Caco-2 (cell line): ENCODE measurements around the gene ADAMTS2. TPM values are rescaled to one million over a fixed set of nuclear protein-coding genes. Genes with fewer than 3 reads are reported as not detected.

Experiments used
- BruUV-seq: library from RNA; stranded (reverse); fragments of 400-500 nt; replicated peaks from 2 replicates; lab custom pipeline; 2021; lab: Mats Ljungman, UMichigan
- CTCF ChIA-PET: fragments of 300-600 bp; sonication (Branson Sonifier 250); formaldehyde crosslinking; loops from one replicate; lab custom pipeline; 2022; ENCODE audit warnings: antibody characterized with exemption; lab: Charles Lee
- POLR2A ChIA-PET: fragments of 300-600 bp; sonication (Branson Sonifier 250); formaldehyde crosslinking; loops from one replicate; lab custom pipeline; 2022; ENCODE audit warnings: antibody characterized with exemption; lab: Charles Lee
- DNase-seq, 2 experiments: peaks; one replicate each; pipeline versions ENCODE4 v3.0.0 to v3.0.0-alpha.2; 2020 to 2022
- H3K27me3 ChIP-seq: replicated peaks from 2 replicates; pipeline ENCODE4 v1.6.0; 2011; ENCODE audit warnings: low read length; ENCODE audit not compliant: control insufficient read depth, insufficient read depth
- H3K36me3 ChIP-seq: 2 replicates; pipeline ENCODE4 v1.5.1; 2011; ENCODE audit warnings: low read length; ENCODE audit not compliant: control insufficient read depth, insufficient read depth
- H3K4me1 ChIP-seq: fragments of 250-450 bp; sonication (Bioruptor Pico); 2 replicates; pipeline ENCODE4 v1.5.1; 2020; ENCODE audit warnings: mild to moderate bottlenecking
- H3K4me3 ChIP-seq: 2 replicates; pipeline ENCODE4 v1.5.1; 2011; ENCODE audit warnings: low read depth, mild to moderate bottlenecking, control low read depth, low read length
- H3K9me3 ChIP-seq: fragments of 250-450 bp; sonication (Bioruptor Pico); 2 replicates; pipeline ENCODE4 v1.5.1; 2020; ENCODE audit warnings: mild to moderate bottlenecking, moderate library complexity
- H3K27ac Mint-ChIP-seq: one replicate; pipeline ENCODE4 v1.8.0; 2022; ENCODE audit warnings: mixed read lengths; ENCODE audit not compliant: unreplicated experiment
- H3K27me3 Mint-ChIP-seq: one replicate; pipeline ENCODE4 v1.8.0; 2022; ENCODE audit warnings: mixed read lengths; ENCODE audit not compliant: insufficient read depth, unreplicated experiment
- H3K36me3 Mint-ChIP-seq: one replicate; pipeline ENCODE4 v1.8.0; 2022; ENCODE audit warnings: mild to moderate bottlenecking, mixed read lengths; ENCODE audit not compliant: insufficient read depth, unreplicated experiment
- H3K4me1 Mint-ChIP-seq: one replicate; pipeline ENCODE4 v1.8.0; 2022; ENCODE audit warnings: low read depth, mixed read lengths; ENCODE audit not compliant: unreplicated experiment
- H3K4me3 Mint-ChIP-seq: one replicate; pipeline ENCODE4 v1.8.0; 2022; ENCODE audit warnings: mild to moderate bottlenecking, moderate library complexity, mixed read lengths; ENCODE audit not compliant: unreplicated experiment
- H3K9me3 Mint-ChIP-seq: one replicate; pipeline ENCODE4 v1.8.0; 2022; ENCODE audit warnings: mixed read lengths; ENCODE audit not compliant: unreplicated experiment
- intact Hi-C: fragments of 100-400 bp; cut with micrococcal nuclease; formaldehyde crosslinking; loops from one replicate; pipeline ENCODE4 v1.10.0; 2022; ENCODE audit not compliant: unreplicated experiment
- total RNA-seq: library from RNA; stranded (reverse); gene quantifications from 2 replicates; pipeline ENCODE4 v1.2.3, GENCODE V29; 2022
- TF ChIP-seq, protein P1 (sequence below), 2 experiments: fragments of 200-600 bp in 1 of 2; IDR thresholded peaks; 1 replicate in 1 of 2; 2 replicates in 1 of 2; pipeline versions ENCODE4 v1.5.1 to v1.8.0; 2011 to 2022; ENCODE audit warnings: antibody characterized with exemption in 1 of 2, control low read depth in 1 of 2, inconsistent platforms in 1 of 2, low read depth in 1 of 2, low read length in 1 of 2, mild to moderate bottlenecking in 1 of 2, moderate library complexity in 1 of 2; ENCODE audit not compliant: insufficient read depth in 1 of 2, severe bottlenecking in 1 of 2, unreplicated experiment in 1 of 2

The ADAMTS2 gene
- total RNA-seq, 1 experiment from 2014 or later, result 0.05 TPM

DNA sequence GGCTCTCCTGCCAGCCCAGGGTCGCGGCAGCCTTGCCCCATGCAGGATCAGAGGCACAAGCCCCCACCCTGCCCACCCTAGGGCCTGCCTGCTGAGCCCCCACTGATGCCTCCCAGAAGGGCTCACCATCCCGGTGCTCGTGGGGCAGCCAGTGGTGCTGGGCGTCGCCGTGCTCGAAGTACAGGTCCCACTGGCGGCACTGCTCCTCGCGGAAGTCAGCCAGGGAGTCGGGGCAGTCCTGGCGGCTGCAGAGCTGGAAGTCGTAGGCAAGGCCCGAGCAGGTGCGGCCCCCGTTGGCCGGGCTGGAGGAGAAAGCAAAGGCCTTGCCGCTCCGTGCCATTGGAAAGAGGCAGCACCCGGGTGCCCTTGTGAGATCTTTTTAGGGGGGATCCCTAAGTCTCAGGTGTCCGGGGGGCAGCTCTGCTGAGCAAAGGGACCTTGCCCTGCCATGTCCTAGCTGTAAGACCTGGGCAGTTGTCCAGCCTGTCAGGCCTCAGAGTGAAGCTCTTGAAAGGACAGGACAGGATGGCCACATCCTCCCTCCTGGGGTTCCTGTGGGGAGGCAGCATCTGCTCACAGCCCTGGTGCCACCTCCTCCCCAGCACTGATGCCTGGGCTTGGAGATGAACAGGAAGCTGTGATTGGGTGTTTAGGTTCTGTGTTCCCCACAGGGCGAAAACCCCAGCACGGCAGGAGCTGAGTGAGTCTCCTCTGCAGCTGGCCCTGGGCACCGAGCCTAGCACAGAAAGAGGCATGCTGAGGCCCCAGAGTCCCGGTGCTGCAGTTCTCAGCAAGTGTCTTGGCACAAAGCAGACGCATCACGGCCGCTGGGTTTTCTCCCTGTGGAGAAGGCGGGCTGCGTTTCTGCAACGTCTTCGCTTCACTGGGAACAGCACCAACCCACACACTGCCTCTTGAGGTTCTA lies 207.4 kb downstream of the ADAMTS2 start:
- Histone ChIP-seq H3K4me3 (no peak overlapping the region), H3K36me3 (no peaks in the 10 kb centered on the region), H3K27me3 (no peaks in the 10 kb centered on the region), H3K4me1 (no peaks in the 10 kb centered on the region), H3K9me3 (peaks cover 4% of the 10 kb centered on the region; the same call in 1 of the 2 replicates)
- H3K27ac Mint-ChIP-seq, result no peak overlapping the region
- H3K36me3 Mint-ChIP-seq, result no peaks in the 10 kb centered on the region
- BruUV-seq, result no TSS peak
- TF ChIP-seq, protein P1, sequence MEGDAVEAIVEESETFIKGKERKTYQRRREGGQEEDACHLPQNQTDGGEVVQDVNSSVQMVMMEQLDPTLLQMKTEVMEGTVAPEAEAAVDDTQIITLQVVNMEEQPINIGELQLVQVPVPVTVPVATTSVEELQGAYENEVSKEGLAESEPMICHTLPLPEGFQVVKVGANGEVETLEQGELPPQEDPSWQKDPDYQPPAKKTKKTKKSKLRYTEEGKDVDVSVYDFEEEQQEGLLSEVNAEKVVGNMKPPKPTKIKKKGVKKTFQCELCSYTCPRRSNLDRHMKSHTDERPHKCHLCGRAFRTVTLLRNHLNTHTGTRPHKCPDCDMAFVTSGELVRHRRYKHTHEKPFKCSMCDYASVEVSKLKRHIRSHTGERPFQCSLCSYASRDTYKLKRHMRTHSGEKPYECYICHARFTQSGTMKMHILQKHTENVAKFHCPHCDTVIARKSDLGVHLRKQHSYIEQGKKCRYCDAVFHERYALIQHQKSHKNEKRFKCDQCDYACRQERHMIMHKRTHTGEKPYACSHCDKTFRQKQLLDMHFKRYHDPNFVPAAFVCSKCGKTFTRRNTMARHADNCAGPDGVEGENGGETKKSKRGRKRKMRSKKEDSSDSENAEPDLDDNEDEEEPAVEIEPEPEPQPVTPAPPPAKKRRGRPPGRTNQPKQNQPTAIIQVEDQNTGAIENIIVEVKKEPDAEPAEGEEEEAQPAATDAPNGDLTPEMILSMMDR (IDR thresholded peaks at IDR 0.05; ENCODE audit: insufficient read depth in 1 of 2, low read depth in 1 of 2, low read length in 1 of 2, severe bottlenecking in 1 of 2, unreplicated experiment in 1 of 2), result no peak
- peaks cover 10% of the 10 kb centered on the region for H3K9me3 Mint-ChIP-seq
- H3K4me1 Mint-ChIP-seq, result no peaks in the 10 kb centered on the region
- POLR2A ChIA-PET, result no interaction called here
- intact Hi-C loops, result no loop called here
- DNase-seq, result no peak
- H3K27me3 Mint-ChIP-seq, result no peaks in the 10 kb centered on the region
- CTCF ChIA-PET, result no interaction called here
- no peak overlapping the region for H3K4me3 Mint-ChIP-seq

DNA sequence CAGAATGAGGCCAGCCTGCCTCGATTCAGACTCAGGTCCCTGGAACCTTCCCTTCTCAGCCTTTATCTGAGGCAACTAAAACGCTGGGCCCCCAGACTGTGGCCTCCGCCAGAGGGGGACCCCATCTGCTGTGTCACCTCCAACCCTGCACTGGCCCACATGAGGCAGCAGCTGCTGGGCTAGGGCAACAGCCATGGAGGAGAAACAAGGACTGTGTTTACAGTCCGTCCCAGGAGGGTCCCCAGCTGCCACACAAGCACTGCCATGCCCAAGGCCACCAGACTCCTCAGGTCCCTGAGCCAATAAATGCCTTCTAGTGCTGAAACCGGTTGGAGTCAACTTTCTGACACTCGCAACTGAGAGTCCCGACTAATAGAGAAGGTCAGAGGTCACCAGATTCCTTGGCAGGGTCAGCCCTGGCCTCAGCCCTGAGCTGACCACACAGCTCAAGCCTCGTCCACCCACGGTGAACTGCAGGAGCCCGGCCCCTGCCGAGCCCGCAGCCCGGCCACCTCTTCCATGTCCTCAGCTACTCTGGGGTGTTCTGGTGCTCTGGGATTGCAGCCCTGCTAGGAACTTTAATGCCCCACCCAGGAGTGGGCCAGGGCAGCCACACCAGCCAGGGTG lies 208.1 kb downstream of the ADAMTS2 start:
- Histone ChIP-seq H3K9me3 (peaks cover 4% of the 10 kb centered on the region; the same call in 1 of the 2 replicates), H3K4me1 (no peaks in the 10 kb centered on the region), H3K27me3 (no peaks in the 10 kb centered on the region), H3K36me3 (no peaks in the 10 kb centered on the region), H3K4me3 (no peak overlapping the region)
- Mint-ChIP-seq H3K4me1 (no peaks in the 10 kb centered on the region), H3K9me3 (peaks cover 10% of the 10 kb centered on the region), H3K27me3 (no peaks in the 10 kb centered on the region), H3K27ac (no peak overlapping the region), H3K36me3 (no peaks in the 10 kb centered on the region), H3K4me3 (no peak overlapping the region)
- BruUV-seq, result no TSS peak
- no peak for DNase-seq
- ChIA-PET CTCF (no interaction called here), POLR2A (no interaction called here)
- intact Hi-C loops, result no loop called here
- TF ChIP-seq, protein P1 (IDR thresholded peaks at IDR 0.05; ENCODE audit: insufficient read depth in 1 of 2, low read depth in 1 of 2, low read length in 1 of 2, severe bottlenecking in 1 of 2, unreplicated experiment in 1 of 2), result no peak

DNA sequence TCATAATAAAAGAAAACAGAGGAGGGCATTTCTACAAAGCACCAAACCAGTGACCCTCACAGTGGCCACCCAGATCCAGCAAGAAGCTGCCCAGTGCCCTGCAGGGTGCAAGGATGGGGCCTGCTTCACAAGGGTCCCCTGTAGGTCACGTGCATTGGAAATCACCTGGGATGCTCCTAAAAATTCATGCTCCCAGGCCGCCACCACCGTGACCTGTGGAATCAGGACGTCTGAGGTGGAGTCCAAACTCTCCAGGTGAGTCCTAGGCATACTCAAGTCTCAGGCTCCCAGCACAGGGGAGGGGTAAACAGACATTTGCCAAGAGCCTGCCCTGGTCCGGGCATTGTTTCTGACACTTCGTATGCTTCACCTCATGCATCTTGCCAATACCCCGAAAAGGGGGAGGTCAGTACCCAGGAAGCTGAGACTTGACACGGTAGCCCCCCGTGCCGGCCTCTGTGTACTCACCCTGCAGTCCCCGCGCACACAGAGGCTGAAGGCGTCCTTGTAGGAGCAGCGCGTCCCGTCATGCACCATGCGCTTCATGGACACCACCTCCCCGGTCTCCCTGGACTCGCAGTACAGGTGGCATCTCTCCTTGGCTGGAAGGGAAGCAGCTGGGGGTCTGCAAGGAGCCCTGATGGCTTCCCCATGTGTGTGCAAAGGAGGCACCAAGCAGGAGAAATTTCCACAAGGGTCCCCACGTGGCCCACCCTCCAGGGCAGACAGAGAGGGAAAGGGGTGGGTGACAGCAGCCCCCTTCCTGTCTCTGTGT lies 209.6 kb downstream of the ADAMTS2 start:
- no peaks in the 10 kb centered on the region for H3K36me3 Mint-ChIP-seq
- DNase-seq, result no peak
- H3K4me3 ChIP-seq, result no peak overlapping the region
- no peaks in the 10 kb centered on the region for H3K27me3 ChIP-seq
- H3K27me3 Mint-ChIP-seq, result no peaks in the 10 kb centered on the region
- no TSS peak for BruUV-seq
- H3K36me3 ChIP-seq, result no peaks in the 10 kb centered on the region
- intact Hi-C loops, result no loop called here
- TF ChIP-seq, protein P1 (IDR thresholded peaks at IDR 0.05; ENCODE audit: insufficient read depth in 1 of 2, low read depth in 1 of 2, low read length in 1 of 2, severe bottlenecking in 1 of 2, unreplicated experiment in 1 of 2), result no peak
- no peaks in the 10 kb centered on the region for H3K4me1 Mint-ChIP-seq
- POLR2A ChIA-PET, result no interaction called here
- no peak overlapping the region for H3K27ac Mint-ChIP-seq
- peaks cover 10% of the 10 kb centered on the region for H3K9me3 Mint-ChIP-seq
- H3K4me3 Mint-ChIP-seq, result no peak overlapping the region
- peaks cover 4% of the 10 kb centered on the region; the same call in 1 of the 2 replicates for H3K9me3 ChIP-seq
- no peaks in the 10 kb centered on the region for H3K4me1 ChIP-seq
- CTCF ChIA-PET, result no interaction called here
